Measurements from ENCODE around the gene KRTAP5-2.

Gene KRTAP5-2

GRCh38 chr11:1553808-1554594, 44.1 kb downstream of the KRTAP5-2 start:
- no peak for DNase-seq

- no peak for DNase-seq
Measured at GRCh38 chr11:1549338-1550330, 48.5 kb downstream of the KRTAP5-2 start.

- no peak for DNase-seq
Measured at GRCh38 chr11:1548221-1549070, 49.6 kb downstream of the KRTAP5-2 start.

GRCh38 chr11:1547467-1548098, 50.5 kb downstream of the KRTAP5-2 start:
- DNase-seq, result no peak

All from stimulated activated CD8-positive, alpha-beta memory T cell treated with anti-CD3 and anti-CD28 coated beads, Interleukin-4, amount 100 ng/mL, for 48 hours (primary cell).